ENCODE results near the gene EMP2. TPM values are rescaled to one million over a fixed set of nuclear protein-coding genes. Genes with fewer than 3 reads are reported as not detected.
"Not testable (repeated sequence)": the region's sequence is repeated elsewhere in the genome, so short reads cannot be mapped to it uniquely, and the experiment has no call there.

Gene EMP2
- total RNA-seq, 1 donor from 2014 or later: 6.5 TPM

DNA sequence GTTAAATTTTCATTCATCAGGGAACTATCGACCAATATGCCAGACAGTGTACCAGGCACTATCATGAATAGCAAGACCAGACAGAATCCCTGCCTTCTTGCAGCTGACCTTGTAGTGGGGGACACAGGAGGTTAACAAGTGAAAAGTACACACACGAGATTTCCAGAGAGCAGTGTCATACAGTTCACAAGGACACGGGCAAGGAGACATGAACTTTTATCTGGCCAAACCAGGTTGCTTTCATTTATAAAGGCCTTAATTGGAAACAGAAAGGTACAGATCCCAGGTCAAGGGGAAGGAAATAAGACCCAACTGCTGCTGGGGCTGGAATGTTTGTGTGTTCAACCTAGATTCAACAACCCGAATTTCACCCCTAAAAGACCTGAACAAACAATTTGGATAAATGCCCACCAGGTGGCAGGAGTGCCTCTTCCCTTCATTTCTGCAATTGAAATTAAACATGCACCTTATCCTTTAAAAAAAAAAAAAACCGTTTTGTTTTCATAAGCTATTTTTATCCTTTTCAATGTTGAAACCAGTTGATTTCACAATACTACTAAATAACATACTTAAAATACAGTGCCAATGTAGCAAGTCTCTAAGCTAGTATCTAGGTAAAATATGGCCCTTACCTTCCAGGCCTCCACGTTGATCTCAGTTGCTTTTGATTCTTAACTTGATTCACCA, 65.9 kb downstream of the EMP2 start:
- H3K4me3 ChIP-seq (ENCODE audit: low read depth, low read length): no peak overlapping the region
- no peak for DNase-seq (ENCODE audit: low read depth)
- TF ChIP-seq, protein P1, sequence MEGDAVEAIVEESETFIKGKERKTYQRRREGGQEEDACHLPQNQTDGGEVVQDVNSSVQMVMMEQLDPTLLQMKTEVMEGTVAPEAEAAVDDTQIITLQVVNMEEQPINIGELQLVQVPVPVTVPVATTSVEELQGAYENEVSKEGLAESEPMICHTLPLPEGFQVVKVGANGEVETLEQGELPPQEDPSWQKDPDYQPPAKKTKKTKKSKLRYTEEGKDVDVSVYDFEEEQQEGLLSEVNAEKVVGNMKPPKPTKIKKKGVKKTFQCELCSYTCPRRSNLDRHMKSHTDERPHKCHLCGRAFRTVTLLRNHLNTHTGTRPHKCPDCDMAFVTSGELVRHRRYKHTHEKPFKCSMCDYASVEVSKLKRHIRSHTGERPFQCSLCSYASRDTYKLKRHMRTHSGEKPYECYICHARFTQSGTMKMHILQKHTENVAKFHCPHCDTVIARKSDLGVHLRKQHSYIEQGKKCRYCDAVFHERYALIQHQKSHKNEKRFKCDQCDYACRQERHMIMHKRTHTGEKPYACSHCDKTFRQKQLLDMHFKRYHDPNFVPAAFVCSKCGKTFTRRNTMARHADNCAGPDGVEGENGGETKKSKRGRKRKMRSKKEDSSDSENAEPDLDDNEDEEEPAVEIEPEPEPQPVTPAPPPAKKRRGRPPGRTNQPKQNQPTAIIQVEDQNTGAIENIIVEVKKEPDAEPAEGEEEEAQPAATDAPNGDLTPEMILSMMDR (conservative IDR thresholded peaks at IDR 0.05; ENCODE audit: low read depth, low read length): peak; percentile 72

DNA sequence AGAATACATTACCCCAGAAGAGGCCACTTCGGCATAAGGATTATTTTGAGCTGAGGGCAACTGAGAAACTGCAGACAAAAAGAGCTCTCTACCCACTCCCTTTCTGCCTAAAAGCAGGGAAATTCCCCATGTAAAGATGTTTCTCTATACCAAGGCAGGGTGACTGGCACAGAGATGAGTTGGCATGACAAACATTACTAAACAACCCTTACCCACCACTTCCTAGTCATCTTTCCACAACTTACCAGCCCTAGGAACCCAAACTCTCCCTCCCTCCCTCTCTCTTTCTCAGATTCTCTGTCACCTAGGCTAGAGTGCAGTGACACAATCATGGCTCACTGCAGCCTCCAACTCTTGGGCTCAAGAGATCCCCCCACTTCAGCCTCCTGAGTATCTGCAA, 68.6 kb downstream of the EMP2 start:
- TF ChIP-seq, protein P1 (conservative IDR thresholded peaks at IDR 0.05; ENCODE audit: low read depth, low read length): no peak
- no peak overlapping the region for H3K4me3 ChIP-seq (ENCODE audit: low read depth, low read length)
- DNase-seq (ENCODE audit: low read depth): no peak

DNA sequence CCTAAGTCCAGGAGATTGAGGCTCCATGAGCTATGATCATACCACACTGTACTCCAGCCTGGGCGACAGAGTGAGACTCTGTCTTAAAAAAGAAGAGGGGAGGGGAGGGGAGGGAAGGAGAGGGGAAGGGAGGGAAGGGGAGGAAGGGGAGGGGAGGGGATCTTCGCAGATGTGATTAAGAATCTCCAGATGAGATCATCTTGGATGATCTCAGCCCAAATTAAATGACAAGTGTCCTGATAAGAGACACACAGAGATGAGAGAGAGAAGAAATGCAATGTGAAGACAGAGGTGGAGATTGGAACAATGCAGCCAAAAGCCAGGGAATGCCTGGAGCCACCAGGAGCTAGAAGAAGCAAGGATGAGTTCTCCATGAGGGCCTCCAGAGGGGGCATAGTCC, 70.1 kb downstream of the EMP2 start:
- H3K4me3 ChIP-seq (ENCODE audit: low read depth, low read length): no peak overlapping the region
- DNase-seq (ENCODE audit: low read depth): no peak
- TF ChIP-seq, protein P1 (conservative IDR thresholded peaks at IDR 0.05; ENCODE audit: low read depth, low read length): no peak

DNA sequence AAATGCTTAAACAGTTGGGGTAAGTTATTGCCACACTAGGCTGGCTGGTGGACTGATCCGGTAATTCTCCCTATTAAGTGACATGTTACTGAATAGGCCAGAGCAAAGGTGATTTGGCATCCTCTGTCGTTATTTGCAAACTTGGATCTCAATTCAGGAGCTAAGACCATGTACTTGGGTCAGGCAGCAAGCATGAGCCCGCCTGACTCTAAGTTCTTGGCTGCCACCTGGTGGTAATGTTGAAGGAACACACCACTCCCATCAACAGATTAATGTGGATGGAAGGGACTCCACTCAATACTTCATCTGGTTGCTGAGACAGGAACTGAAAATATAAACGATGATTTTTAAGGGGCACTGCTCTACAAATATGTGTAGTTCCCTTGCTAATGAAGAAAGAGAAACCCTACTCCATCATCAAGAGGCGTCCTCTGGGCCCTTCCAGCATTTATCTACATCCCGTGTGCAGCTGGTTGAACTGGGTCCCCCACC, 70.8 kb downstream of the EMP2 start:
- TF ChIP-seq, protein P1 (conservative IDR thresholded peaks at IDR 0.05; ENCODE audit: low read depth, low read length): peak; percentile 86
- no peak overlapping the region for H3K4me3 ChIP-seq (ENCODE audit: low read depth, low read length)
- no peak for DNase-seq (ENCODE audit: low read depth)

DNA sequence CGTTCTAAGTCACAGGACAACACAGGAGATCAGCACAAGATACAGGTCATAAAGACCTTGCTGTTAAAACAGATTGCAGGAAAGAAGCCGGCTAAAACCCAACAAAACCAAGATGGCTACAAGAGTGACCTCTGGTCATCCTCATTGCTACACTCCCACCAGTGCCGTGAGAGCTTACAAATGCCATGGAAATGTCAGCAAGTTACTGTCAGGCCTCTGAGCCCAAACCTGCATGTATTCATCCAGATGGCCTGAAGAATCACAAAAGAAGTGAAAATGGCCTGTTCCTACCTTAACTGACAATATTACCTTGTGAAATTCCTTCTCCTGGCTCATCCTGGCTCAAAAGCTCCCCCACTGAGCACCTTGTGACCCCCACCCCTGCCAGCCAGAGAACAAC, 75.1 kb downstream of the EMP2 start:
- H3K4me3 ChIP-seq (ENCODE audit: low read depth, low read length); DNase-seq (ENCODE audit: low read depth): not testable (repeated sequence)

DNA sequence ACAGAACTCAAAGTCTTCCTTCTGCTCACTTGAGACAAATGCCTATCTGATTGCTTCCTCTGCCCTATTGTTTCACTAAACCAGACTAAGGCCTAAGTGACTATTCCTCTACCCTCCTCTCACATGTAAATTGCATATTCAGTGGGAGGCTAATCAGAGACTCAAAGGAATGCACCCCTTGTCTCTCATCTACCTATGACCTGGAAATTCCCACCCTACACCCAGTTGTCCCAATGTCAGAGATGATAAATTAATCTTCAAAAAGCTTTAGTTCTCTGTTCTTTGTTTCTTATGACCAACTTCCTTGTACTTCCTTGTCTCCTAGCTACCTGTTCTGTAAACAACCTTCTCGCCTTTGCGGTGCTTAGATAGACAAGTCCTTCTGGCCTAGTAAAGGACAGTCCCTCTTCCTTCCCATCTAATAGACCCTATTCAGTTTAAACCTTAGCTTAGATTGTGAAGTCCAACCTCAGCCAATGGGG, 76.0 kb downstream of the EMP2 start:
- TF ChIP-seq, protein P1 (conservative IDR thresholded peaks at IDR 0.05; ENCODE audit: low read depth, low read length): no peak
- DNase-seq (ENCODE audit: low read depth): no peak
- H3K4me3 ChIP-seq (ENCODE audit: low read depth, low read length): no peak overlapping the region

DNA sequence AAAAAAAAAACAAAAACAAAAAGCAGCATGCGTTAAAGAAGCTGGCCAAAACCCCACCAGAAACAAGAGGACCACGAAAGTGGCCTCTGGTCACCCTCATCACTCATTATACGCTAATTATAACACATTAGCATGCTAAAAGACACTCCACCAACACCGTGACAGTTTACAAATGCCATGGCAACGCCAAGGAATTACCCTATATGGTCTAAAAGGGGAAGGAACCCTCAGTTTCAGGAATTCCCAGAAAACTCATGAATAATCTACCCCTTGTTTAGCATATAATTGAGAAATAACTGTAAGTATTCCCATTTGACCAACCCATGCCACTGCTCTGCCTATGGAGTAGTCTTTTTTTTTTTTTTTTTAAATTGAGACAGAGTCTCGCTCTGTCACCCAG, 77.6 kb downstream of the EMP2 start:
- TF ChIP-seq, protein P1 (conservative IDR thresholded peaks at IDR 0.05; ENCODE audit: low read depth, low read length): no peak
- DNase-seq (ENCODE audit: low read depth): no peak
- H3K4me3 ChIP-seq (ENCODE audit: low read depth, low read length): no peak overlapping the region
